GM12892 (cell line): ENCODE data around the gene VDR.

Experiments
- POLR2A ChIP-seq: IDR thresholded peaks from 2 replicates; pipeline ENCODE4 v1.6.1; 2011; ENCODE audit warnings: low read depth, low read length, control low read depth
- POLR2AphosphoS5 ChIP-seq: IDR thresholded peaks from 2 replicates; pipeline ENCODE4 v1.6.1; 2011; ENCODE audit warnings: low read depth, low read length, control low read depth

DNA sequence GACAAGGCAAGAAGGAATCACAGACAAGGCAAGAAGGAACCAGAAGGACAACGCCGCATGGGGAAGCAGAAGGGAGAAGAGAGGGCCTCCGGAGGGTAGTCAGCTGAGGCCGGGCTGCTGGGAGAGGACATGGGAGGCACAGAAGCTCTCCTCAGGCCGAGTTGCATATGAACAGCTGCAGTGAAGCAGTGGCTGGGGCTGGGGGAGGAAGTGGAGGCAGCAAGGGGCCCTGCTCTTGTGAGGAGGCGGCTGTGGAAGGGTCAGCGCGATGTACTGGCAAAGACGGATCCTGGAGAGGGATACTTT lies 36.6 kb upstream of the VDR start:
- TF ChIP-seq POLR2AphosphoS5: no peak
- no peak for TF ChIP-seq POLR2A
